HG03378 (cell line): ENCODE data around the gene TK2.
"Not testable (repeated sequence)": the region's sequence is repeated elsewhere in the genome, so short reads cannot be mapped to it uniquely, and the experiment has no call there.

Source experiments
- ATAC-seq: cut with Tn5 transposase; IDR thresholded peaks from one replicate; pipeline ENCODE4 v1.9.1; 2021; ENCODE audit warnings: mild to moderate bottlenecking, moderate library complexity; ENCODE audit not compliant: unreplicated experiment

TK2 gene

GRCh38 chr16:66508248-66508913, 41.5 kb downstream of the TK2 start:
- ATAC-seq = peak; percentile 68

- no peak for ATAC-seq
Measured at GRCh38 chr16:66507731-66508239, 42.1 kb downstream of the TK2 start.

- ATAC-seq = no peak
Measured at GRCh38 chr16:66503612-66504011, 46.3 kb downstream of the TK2 start.

GRCh38 chr16:66503030-66503429, 46.9 kb downstream of the TK2 start:
- no peak for ATAC-seq

- ATAC-seq = no peak
Measured at GRCh38 chr16:66502020-66502913, 47.7 kb downstream of the TK2 start.

- ATAC-seq = not testable (repeated sequence)
Measured at GRCh38 chr16:66501563-66501962, 48.4 kb downstream of the TK2 start.

GRCh38 chr16:66497921-66498320, 52.0 kb downstream of the TK2 start:
- not testable (repeated sequence) for ATAC-seq

GRCh38 chr16:66496226-66496625, 53.7 kb downstream of the TK2 start:
- ATAC-seq = not testable (repeated sequence)

GRCh38 chr16:66495440-66495839, 54.5 kb downstream of the TK2 start:
- no peak for ATAC-seq

GRCh38 chr16:66494916-66495315, 55.0 kb downstream of the TK2 start:
- no peak for ATAC-seq

- ATAC-seq = no peak
Measured at GRCh38 chr16:66493490-66494401, 56.2 kb downstream of the TK2 start.

GRCh38 chr16:66491716-66492064, 58.2 kb downstream of the TK2 start:
- no peak for ATAC-seq

GRCh38 chr16:66490774-66491715, 58.9 kb downstream of the TK2 start:
- no peak for ATAC-seq

- no peak for ATAC-seq
Measured at GRCh38 chr16:66489818-66490217, 60.1 kb downstream of the TK2 start.

GRCh38 chr16:66489385-66489784, 60.5 kb downstream of the TK2 start:
- ATAC-seq = no peak

- ATAC-seq = no peak
Measured at GRCh38 chr16:66488505-66488904, 61.4 kb downstream of the TK2 start.

- ATAC-seq = no peak
Measured at GRCh38 chr16:66487580-66488275, 62.2 kb downstream of the TK2 start.

- ATAC-seq = no peak
Measured at GRCh38 chr16:66486773-66487579, 62.9 kb downstream of the TK2 start.
